ENCODE data around the gene BCL7A.

The BCL7A gene

GRCh38 chr12:122088179-122088810 is 66.6 kb downstream of the BCL7A start:
- Histone ChIP-seq H3K36me3 (ENCODE audit: control insufficient read depth, low read length) (peaks cover 45% of the 10 kb centered on the region), H3F3A (ENCODE audit: control insufficient read depth, insufficient read depth) (peaks cover 5% of the 10 kb centered on the region; the same call in 1 of the 2 replicates), H3K4me3 (ENCODE audit: low read length) (no peak overlapping the region), H3K9me2 (replicated peaks; ENCODE audit: control insufficient read depth, low read length) (no peaks in the 10 kb centered on the region), H3K27me3 (ENCODE audit: control insufficient read depth, low read length) (no peaks in the 10 kb centered on the region), H3K79me2 (ENCODE audit: control insufficient read depth, low read length) (peaks cover 92% of the 10 kb centered on the region), H3K4me2 (ENCODE audit: low read length) (no peak overlapping the region), H4K20me1 (ENCODE audit: control insufficient read depth, insufficient read depth, low read depth, low read length) (peaks cover 12% of the 10 kb centered on the region; the same call in 1 of the 2 replicates), H3K9me3 (ENCODE audit: control insufficient read depth, insufficient read depth, low read length) (peaks cover 5% of the 10 kb centered on the region; the same call in 1 of the 2 replicates), H3K4me1 (ENCODE audit: control insufficient read depth, low read length) (peaks cover 18% of the 10 kb centered on the region), H3K27ac (ENCODE audit: low read depth, low read length) (no peak overlapping the region)
- TF ChIP-seq EZH2phosphoT487 (IDR thresholded peaks at IDR 0.05; ENCODE audit: borderline replicate concordance, low read length), result no peak
- TF ChIP-seq, protein P1, sequence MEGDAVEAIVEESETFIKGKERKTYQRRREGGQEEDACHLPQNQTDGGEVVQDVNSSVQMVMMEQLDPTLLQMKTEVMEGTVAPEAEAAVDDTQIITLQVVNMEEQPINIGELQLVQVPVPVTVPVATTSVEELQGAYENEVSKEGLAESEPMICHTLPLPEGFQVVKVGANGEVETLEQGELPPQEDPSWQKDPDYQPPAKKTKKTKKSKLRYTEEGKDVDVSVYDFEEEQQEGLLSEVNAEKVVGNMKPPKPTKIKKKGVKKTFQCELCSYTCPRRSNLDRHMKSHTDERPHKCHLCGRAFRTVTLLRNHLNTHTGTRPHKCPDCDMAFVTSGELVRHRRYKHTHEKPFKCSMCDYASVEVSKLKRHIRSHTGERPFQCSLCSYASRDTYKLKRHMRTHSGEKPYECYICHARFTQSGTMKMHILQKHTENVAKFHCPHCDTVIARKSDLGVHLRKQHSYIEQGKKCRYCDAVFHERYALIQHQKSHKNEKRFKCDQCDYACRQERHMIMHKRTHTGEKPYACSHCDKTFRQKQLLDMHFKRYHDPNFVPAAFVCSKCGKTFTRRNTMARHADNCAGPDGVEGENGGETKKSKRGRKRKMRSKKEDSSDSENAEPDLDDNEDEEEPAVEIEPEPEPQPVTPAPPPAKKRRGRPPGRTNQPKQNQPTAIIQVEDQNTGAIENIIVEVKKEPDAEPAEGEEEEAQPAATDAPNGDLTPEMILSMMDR (IDR thresholded peaks at IDR 0.05; ENCODE audit: low read depth, low read length, poor library complexity, severe bottlenecking), result no peak

DNA sequence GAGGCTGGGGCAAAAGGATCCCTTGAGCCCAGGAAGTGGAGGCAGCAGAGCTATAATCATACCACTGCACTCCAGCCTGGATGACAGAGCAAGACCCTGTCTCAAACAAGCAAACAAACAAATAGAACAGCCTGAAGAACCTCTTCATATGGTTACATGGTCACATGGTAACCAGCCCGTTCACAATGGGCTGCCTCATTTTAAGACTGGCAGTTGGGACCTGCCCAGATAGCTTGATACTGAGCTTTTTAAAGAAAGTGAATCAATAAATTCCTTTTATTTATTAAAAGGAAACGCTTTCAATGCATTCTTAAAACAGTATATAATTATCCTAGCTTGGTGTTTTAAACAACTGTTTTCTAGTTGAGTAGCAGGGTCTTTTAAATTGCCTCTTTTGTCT is 67.4 kb downstream of the BCL7A start:
- peaks cover 5% of the 10 kb centered on the region; the same call in 1 of the 2 replicates for H3K9me3 ChIP-seq (ENCODE audit: control insufficient read depth, insufficient read depth, low read length)
- H3K27me3 ChIP-seq (ENCODE audit: control insufficient read depth, low read length), result no peaks in the 10 kb centered on the region
- no peaks in the 10 kb centered on the region for H3K9me2 ChIP-seq (replicated peaks; ENCODE audit: control insufficient read depth, low read length)
- peaks cover 12% of the 10 kb centered on the region; the same call in 1 of the 2 replicates for H4K20me1 ChIP-seq (ENCODE audit: control insufficient read depth, insufficient read depth, low read depth, low read length)
- H3K79me2 ChIP-seq (ENCODE audit: control insufficient read depth, low read length), result peaks cover 92% of the 10 kb centered on the region
- peaks cover 40% of the 10 kb centered on the region for H3K36me3 ChIP-seq (ENCODE audit: control insufficient read depth, low read length)
- TF ChIP-seq, protein P1 (IDR thresholded peaks at IDR 0.05; ENCODE audit: low read depth, low read length, poor library complexity, severe bottlenecking), result no peak
- TF ChIP-seq EZH2phosphoT487 (IDR thresholded peaks at IDR 0.05; ENCODE audit: borderline replicate concordance, low read length), result no peak
- peaks cover 18% of the 10 kb centered on the region for H3K4me1 ChIP-seq (ENCODE audit: control insufficient read depth, low read length)
- H3K4me2 ChIP-seq (ENCODE audit: low read length), result no peak overlapping the region
- H3K27ac ChIP-seq (ENCODE audit: low read depth, low read length), result no peak overlapping the region
- H3K4me3 ChIP-seq (ENCODE audit: low read length), result no peak overlapping the region
- H3F3A ChIP-seq (ENCODE audit: control insufficient read depth, insufficient read depth), result peaks cover 10% of the 10 kb centered on the region; the same call in 1 of the 2 replicates

GRCh38 chr12:122090759-122091515 is 69.3 kb downstream of the BCL7A start:
- peaks cover 15% of the 10 kb centered on the region for H3F3A ChIP-seq (ENCODE audit: control insufficient read depth, insufficient read depth)
- peaks cover 18% of the 10 kb centered on the region for H3K4me1 ChIP-seq (ENCODE audit: control insufficient read depth, low read length)
- H3K9me3 ChIP-seq (ENCODE audit: control insufficient read depth, insufficient read depth, low read length), result peaks cover 5% of the 10 kb centered on the region; the same call in 1 of the 2 replicates
- no peaks in the 10 kb centered on the region for H3K27me3 ChIP-seq (ENCODE audit: control insufficient read depth, low read length)
- peaks cover 32% of the 10 kb centered on the region for H3K36me3 ChIP-seq (ENCODE audit: control insufficient read depth, low read length)
- no peak overlapping the region for H3K27ac ChIP-seq (ENCODE audit: low read depth, low read length)
- no peak overlapping the region for H3K4me2 ChIP-seq (ENCODE audit: low read length)
- H3K79me2 ChIP-seq (ENCODE audit: control insufficient read depth, low read length), result peaks cover 93% of the 10 kb centered on the region
- H3K4me3 ChIP-seq (ENCODE audit: low read length), result no peak overlapping the region
- no peaks in the 10 kb centered on the region for H3K9me2 ChIP-seq (replicated peaks; ENCODE audit: control insufficient read depth, low read length)
- H4K20me1 ChIP-seq (ENCODE audit: control insufficient read depth, insufficient read depth, low read depth, low read length), result peaks cover 22% of the 10 kb centered on the region; the same call in 1 of the 2 replicates
- TF ChIP-seq, protein P1 (IDR thresholded peaks at IDR 0.05; ENCODE audit: low read depth, low read length, poor library complexity, severe bottlenecking), result no peak
- no peak for TF ChIP-seq EZH2phosphoT487 (IDR thresholded peaks at IDR 0.05; ENCODE audit: borderline replicate concordance, low read length)
